Measurements from ENCODE around the gene FRMD4A.

- TF ChIP-seq BHLHE40 (IDR thresholded peaks at IDR 0.05; ENCODE audit: borderline replicate concordance) (no peak), FOXK2 (IDR thresholded peaks at IDR 0.05) (no peak), PKNOX1 (IDR thresholded peaks at IDR 0.05) (no peak), FOXM1 (IDR thresholded peaks at IDR 0.05; ENCODE audit: borderline replicate concordance) (no peak), ELF4 (IDR thresholded peaks at IDR 0.05) (no peak), SUZ12 (IDR thresholded peaks at IDR 0.05) (no peak), ARNT (IDR thresholded peaks at IDR 0.05) (no peak), ZNF384 (IDR thresholded peaks at IDR 0.05) (no peak), FOXA1 (IDR thresholded peaks at IDR 0.05) (no peak), SP1 (IDR thresholded peaks at IDR 0.05) (no peak), CTBP1 (IDR thresholded peaks at IDR 0.05; ENCODE audit: borderline replicate concordance) (no peak)
These were observed 517.2 kb downstream of the FRMD4A start for GRCh38 chr10:13813550-13813949.
